ENCODE data around the gene MYLK2. TPM values are rescaled to one million over a fixed set of nuclear protein-coding genes. Genes with fewer than 3 reads are reported as not detected.

Gene MYLK2
- total RNA-seq, result 0.26 and 0.72 TPM in 2 replicates

DNA sequence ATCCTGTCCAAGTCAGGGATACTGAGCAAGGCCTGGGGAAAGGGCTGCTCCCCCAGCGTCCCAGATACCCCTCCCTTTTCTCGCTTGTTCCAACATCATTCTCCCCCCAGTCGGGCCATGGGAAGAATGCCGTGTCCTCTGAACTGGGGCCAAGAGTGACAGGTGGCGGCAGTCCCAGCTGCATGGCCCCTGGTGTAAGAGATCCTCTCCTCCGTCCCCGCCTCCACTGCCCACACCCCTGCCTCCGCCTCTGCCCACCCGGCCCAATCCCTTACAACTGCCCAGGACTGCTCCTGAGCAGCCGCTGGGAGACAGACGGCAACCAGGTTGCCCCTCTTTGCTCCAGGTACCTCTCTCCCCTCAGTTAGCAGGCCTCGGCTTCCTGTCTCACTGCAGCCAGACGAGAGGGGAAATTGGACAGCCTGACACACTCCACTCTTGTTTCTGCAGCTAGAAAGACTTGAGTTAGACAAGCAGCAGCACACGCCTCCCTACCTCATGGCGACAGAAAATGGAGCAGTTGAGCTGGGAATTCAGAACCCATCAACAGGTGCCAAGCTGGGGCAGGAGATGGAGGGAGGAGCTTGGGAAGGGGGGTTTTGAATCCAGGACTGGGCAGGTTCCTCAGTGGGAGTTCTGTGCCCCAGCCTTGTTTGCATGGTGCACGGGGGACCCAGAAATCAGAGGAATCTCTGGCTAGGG, at the start of gene MYLK2:
TSS of gene MYLK2 (plus strand) at position 274 of the 702 bp plus-strand sequence. CDS start at position 499, 225 bp downstream.

DNA sequence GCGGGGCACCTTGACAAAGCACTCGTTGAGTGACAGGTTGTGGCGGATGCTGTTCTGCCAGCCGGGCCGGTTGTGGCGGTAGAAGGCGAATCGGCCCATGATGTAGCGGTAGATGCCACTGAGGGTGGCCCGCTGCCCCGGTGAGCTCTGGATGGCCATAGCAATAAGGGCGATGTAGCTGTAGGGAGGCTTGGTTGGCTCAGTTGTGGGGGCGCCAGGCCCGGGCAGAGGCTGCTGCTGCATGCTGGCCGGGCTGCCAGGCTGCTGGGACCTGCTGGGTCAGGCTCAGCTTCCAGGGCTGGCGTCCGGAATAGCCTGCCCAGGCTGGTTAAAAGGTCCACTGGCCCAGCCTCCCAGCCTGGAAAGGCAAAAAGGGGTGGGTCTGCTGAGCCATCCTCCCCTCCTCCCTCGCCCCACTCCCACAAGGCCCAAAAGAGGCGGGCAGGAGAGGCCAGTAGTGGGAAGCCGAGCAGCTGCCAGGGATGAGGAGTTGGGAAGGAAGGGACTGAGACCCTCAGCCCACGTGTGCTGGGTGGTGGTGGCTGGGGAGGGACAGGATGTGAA, 26.2 kb downstream of the MYLK2 start, which contains the start of gene FOXS1:
TSS of gene FOXS1 (minus strand) at position 305 of the 564 bp plus-strand sequence. CDS start at position 243, 62 bp downstream.

DNA sequence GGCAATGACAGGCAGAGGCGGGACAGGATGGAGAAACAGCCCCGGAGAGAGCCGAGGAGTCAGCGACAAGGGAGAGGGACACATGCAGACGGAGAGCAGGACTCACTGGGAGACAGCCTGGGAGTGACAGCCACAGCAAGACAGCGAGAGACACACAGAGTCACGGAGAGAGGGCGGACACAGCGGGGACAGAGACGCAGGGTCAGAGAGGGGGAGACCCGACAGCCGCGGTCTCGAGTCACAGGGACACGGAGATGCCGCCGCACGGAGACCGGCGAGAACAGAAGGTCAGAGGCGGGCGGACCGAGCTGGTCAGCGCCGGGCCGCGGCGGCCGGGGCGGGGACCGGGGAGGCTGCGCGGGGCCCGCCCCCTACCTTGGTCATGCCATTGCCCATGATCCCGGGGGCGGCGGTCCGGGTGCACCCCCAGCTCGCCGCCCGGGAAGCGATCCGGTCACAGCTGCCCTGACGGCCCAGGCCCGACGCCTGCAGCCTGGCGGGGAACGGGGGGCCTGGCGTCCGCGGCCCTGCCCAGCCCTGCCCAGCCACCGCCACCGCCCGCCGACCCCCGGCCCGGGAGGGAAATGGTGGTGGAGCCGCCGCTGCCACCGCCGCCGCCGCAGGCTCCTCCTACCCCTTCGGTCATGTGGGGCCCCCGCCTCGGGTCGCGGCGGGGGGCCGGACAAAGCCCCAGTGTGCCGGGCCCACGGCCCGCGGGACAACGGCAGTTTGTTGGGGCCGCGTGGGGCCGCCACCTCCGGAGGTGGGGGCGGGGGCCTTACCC, 51.0 kb downstream of the MYLK2 start, which contains the start of the genes DUSP15 and TTLL9:
TSS of gene DUSP15 (minus strand) at position 586 of the 784 bp plus-strand sequence. CDS start at position 396, 190 bp downstream.
TSS of gene TTLL9 (plus strand) at position 693 of the 784 bp plus-strand sequence. CDS start 493 bp downstream, outside the sequence.

Other genes with a start within 250 kb of the MYLK2 start
- gene ID1, start 214.1 kb upstream of the MYLK2 start, total RNA-seq, result 238 and 993 TPM in 2 replicates
- gene COX4I2, start 181.4 kb upstream of the MYLK2 start, total RNA-seq, result not detected in 2 replicates
- 47.7 and 89.9 TPM in 2 replicates for gene BCL2L1, start 96.5 kb upstream of the MYLK2 start, total RNA-seq
- 35.1 and 61.2 TPM in 2 replicates for gene TPX2, start 80.1 kb upstream of the MYLK2 start, total RNA-seq
- 1.7 TPM in 1 of 2 replicates, not detected in the other for gene FOXS1, start 26.2 kb downstream of the MYLK2 start, total RNA-seq
- 0.13 TPM in 1 of 2 replicates, not detected in the other for gene DUSP15, start 51.2 kb downstream of the MYLK2 start, total RNA-seq
- not detected in 2 replicates for gene TTLL9, start 51.3 kb downstream of the MYLK2 start, total RNA-seq
- gene PDRG1, start 132.7 kb downstream of the MYLK2 start, total RNA-seq, result 6.6 and 13.5 TPM in 2 replicates
- gene XKR7, start 148.8 kb downstream of the MYLK2 start, total RNA-seq, result not detected in 2 replicates
- 0.13 TPM in 1 of 2 replicates, not detected in the other for gene CCM2L, start 191.1 kb downstream of the MYLK2 start, total RNA-seq
- gene HCK, start 232.9 kb downstream of the MYLK2 start, total RNA-seq, result not detected in 2 replicates

Measured in epithelial cell of alveolus of lung (primary cell).